ENCODE measurements around the gene SESTD1. TPM values are rescaled to one million over a fixed set of nuclear protein-coding genes. Genes with fewer than 3 reads are reported as not detected.

The SESTD1 gene
- total and polyA plus RNA-seq, 2 experiments from 2014 or later: 12.6 to 21.6 TPM

DNA sequence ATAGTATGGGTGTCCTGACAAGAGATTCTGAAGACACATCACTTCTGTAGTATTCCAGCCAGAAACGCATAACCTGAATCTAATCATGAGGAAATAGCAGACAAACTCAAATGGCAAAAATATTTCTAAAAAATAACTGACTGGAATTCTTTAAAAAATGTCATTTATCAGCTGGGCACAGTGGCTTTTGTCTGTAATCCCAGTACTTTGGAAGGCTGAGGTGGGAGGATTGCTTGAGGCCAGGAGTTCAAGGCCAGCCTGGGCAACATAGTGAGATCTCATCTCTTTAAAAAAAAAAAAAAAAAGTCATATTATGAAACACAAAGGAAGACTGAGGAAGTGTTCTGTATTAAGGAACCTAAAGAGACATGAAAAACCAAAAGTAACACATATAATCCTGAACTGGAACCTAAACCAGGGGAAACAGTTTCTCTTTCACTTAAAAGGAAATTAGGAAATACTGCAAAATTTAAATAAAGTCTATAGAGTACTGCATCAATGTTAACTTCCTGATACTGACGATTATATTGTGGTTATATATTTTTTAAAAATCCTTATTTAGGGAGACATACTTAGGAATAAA, 29.9 kb downstream of the SESTD1 start:
- Histone ChIP-seq H3K36me3 (ENCODE audit: insufficient read depth) (no peaks in the 10 kb centered on the region), H3K4me2 (no peak overlapping the region), H3K27me3 (ENCODE audit: insufficient read depth) (no peaks in the 10 kb centered on the region), H3K4me1 (ENCODE audit: insufficient read depth) (peaks cover 22% of the 10 kb centered on the region), H3K79me2 (replicated peaks; ENCODE audit: insufficient read depth) (peaks cover 33% of the 10 kb centered on the region), H3F3A (replicated peaks; ENCODE audit: low read depth) (no peaks in the 10 kb centered on the region), H2AFZ (no peak overlapping the region), H3K27ac (ENCODE audit: low read depth) (no peak overlapping the region), H4K20me1 (replicated peaks; ENCODE audit: insufficient read depth) (no peaks in the 10 kb centered on the region), H3K4me3 (no peak overlapping the region), H3K9me2 (ENCODE audit: insufficient read depth) (no peaks in the 10 kb centered on the region)
- H3K36me3 Mint-ChIP-seq (ENCODE audit: low read depth): no peaks in the 10 kb centered on the region
- ATAC-seq: no peak
- peaks cover 16% of the 10 kb centered on the region for H3K4me1 Mint-ChIP-seq
- TF ChIP-seq ZNF331 (CRISPR knock-in tag; IDR thresholded peaks at IDR 0.05; ENCODE audit: low read depth) (no peak), ZNF114 (CRISPR knock-in tag; IDR thresholded peaks at IDR 0.05) (no peak), JUNB (IDR thresholded peaks at IDR 0.05; ENCODE audit: unreplicated experiment) (no peak), EZH2phosphoT487 (IDR thresholded peaks at IDR 0.05; ENCODE audit: unreplicated experiment) (no peak), POLR2AphosphoS5 (IDR thresholded peaks at IDR 0.05; ENCODE audit: low read depth) (no peak), CREB1 (CRISPR knock-in tag; IDR thresholded peaks at IDR 0.05; ENCODE audit: low read depth) (no peak), EZH2 (IDR thresholded peaks at IDR 0.05; ENCODE audit: low read depth, unreplicated experiment) (no peak), NANOG (IDR thresholded peaks at IDR 0.05; ENCODE audit: borderline replicate concordance) (no peak), STAT1 (IDR thresholded peaks at IDR 0.05; ENCODE audit: unreplicated experiment) (no peak)
- TF ChIP-seq, protein P1, sequence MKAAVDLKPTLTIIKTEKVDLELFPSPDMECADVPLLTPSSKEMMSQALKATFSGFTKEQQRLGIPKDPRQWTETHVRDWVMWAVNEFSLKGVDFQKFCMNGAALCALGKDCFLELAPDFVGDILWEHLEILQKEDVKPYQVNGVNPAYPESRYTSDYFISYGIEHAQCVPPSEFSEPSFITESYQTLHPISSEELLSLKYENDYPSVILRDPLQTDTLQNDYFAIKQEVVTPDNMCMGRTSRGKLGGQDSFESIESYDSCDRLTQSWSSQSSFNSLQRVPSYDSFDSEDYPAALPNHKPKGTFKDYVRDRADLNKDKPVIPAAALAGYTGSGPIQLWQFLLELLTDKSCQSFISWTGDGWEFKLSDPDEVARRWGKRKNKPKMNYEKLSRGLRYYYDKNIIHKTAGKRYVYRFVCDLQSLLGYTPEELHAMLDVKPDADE (IDR thresholded peaks at IDR 0.05): no peak
- TF ChIP-seq, protein P2, sequence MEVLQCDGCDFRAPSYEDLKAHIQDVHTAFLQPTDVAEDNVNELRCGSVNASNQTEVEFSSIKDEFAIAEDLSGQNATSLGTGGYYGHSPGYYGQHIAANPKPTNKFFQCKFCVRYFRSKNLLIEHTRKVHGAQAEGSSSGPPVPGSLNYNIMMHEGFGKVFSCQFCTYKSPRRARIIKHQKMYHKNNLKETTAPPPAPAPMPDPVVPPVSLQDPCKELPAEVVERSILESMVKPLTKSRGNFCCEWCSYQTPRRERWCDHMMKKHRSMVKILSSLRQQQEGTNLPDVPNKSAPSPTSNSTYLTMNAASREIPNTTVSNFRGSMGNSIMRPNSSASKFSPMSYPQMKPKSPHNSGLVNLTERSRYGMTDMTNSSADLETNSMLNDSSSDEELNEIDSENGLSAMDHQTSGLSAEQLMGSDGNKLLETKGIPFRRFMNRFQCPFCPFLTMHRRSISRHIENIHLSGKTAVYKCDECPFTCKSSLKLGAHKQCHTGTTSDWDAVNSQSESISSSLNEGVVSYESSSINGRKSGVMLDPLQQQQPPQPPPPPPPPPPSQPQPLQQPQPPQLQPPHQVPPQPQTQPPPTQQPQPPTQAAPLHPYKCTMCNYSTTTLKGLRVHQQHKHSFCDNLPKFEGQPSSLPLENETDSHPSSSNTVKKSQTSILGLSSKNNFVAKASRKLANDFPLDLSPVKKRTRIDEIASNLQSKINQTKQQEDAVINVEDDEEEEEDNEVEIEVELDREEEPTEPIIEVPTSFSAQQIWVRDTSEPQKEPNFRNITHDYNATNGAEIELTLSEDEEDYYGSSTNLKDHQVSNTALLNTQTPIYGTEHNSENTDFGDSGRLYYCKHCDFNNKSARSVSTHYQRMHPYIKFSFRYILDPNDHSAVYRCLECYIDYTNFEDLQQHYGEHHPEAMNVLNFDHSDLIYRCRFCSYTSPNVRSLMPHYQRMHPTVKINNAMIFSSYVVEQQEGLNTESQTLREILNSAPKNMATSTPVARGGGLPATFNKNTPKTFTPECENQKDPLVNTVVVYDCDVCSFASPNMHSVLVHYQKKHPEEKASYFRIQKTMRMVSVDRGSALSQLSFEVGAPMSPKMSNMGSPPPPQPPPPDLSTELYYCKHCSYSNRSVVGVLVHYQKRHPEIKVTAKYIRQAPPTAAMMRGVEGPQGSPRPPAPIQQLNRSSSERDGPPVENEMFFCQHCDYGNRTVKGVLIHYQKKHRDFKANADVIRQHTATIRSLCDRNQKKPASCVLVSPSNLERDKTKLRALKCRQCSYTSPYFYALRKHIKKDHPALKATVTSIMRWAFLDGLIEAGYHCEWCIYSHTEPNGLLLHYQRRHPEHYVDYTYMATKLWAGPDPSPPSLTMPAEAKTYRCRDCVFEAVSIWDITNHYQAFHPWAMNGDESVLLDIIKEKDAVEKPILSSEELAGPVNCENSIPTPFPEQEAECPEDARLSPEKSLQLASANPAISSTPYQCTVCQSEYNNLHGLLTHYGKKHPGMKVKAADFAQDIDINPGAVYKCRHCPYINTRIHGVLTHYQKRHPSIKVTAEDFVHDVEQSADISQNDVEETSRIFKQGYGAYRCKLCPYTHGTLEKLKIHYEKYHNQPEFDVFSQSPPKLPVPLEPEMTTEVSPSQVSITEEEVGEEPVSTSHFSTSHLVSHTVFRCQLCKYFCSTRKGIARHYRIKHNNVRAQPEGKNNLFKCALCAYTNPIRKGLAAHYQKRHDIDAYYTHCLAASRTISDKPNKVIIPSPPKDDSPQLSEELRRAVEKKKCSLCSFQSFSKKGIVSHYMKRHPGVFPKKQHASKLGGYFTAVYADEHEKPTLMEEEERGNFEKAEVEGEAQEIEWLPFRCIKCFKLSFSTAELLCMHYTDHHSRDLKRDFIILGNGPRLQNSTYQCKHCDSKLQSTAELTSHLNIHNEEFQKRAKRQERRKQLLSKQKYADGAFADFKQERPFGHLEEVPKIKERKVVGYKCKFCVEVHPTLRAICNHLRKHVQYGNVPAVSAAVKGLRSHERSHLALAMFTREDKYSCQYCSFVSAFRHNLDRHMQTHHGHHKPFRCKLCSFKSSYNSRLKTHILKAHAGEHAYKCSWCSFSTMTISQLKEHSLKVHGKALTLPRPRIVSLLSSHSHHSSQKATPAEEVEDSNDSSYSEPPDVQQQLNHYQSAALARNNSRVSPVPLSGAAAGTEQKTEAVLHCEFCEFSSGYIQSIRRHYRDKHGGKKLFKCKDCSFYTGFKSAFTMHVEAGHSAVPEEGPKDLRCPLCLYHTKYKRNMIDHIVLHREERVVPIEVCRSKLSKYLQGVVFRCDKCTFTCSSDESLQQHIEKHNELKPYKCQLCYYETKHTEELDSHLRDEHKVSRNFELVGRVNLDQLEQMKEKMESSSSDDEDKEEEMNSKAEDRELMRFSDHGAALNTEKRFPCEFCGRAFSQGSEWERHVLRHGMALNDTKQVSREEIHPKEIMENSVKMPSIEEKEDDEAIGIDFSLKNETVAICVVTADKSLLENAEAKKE (CRISPR knock-in tag; IDR thresholded peaks at IDR 0.05): no peak
- TF ChIP-seq, protein P3, sequence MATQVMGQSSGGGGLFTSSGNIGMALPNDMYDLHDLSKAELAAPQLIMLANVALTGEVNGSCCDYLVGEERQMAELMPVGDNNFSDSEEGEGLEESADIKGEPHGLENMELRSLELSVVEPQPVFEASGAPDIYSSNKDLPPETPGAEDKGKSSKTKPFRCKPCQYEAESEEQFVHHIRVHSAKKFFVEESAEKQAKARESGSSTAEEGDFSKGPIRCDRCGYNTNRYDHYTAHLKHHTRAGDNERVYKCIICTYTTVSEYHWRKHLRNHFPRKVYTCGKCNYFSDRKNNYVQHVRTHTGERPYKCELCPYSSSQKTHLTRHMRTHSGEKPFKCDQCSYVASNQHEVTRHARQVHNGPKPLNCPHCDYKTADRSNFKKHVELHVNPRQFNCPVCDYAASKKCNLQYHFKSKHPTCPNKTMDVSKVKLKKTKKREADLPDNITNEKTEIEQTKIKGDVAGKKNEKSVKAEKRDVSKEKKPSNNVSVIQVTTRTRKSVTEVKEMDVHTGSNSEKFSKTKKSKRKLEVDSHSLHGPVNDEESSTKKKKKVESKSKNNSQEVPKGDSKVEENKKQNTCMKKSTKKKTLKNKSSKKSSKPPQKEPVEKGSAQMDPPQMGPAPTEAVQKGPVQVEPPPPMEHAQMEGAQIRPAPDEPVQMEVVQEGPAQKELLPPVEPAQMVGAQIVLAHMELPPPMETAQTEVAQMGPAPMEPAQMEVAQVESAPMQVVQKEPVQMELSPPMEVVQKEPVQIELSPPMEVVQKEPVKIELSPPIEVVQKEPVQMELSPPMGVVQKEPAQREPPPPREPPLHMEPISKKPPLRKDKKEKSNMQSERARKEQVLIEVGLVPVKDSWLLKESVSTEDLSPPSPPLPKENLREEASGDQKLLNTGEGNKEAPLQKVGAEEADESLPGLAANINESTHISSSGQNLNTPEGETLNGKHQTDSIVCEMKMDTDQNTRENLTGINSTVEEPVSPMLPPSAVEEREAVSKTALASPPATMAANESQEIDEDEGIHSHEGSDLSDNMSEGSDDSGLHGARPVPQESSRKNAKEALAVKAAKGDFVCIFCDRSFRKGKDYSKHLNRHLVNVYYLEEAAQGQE (IDR thresholded peaks at IDR 0.05; ENCODE audit: unreplicated experiment): no peak
- TF ChIP-seq, protein P4, sequence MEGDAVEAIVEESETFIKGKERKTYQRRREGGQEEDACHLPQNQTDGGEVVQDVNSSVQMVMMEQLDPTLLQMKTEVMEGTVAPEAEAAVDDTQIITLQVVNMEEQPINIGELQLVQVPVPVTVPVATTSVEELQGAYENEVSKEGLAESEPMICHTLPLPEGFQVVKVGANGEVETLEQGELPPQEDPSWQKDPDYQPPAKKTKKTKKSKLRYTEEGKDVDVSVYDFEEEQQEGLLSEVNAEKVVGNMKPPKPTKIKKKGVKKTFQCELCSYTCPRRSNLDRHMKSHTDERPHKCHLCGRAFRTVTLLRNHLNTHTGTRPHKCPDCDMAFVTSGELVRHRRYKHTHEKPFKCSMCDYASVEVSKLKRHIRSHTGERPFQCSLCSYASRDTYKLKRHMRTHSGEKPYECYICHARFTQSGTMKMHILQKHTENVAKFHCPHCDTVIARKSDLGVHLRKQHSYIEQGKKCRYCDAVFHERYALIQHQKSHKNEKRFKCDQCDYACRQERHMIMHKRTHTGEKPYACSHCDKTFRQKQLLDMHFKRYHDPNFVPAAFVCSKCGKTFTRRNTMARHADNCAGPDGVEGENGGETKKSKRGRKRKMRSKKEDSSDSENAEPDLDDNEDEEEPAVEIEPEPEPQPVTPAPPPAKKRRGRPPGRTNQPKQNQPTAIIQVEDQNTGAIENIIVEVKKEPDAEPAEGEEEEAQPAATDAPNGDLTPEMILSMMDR (conservative IDR thresholded peaks at IDR 0.05; ENCODE audit: low read depth in 2 of 2): no peak
- no peak overlapping the region for H3K27ac Mint-ChIP-seq
- DNase-seq (ENCODE audit: low spot score): no peak
- H3K9me3 Mint-ChIP-seq: no peaks in the 10 kb centered on the region
- H3K4me3 Mint-ChIP-seq: no peak overlapping the region
- no peaks in the 10 kb centered on the region for H3K27me3 Mint-ChIP-seq (ENCODE audit: insufficient read depth, low read depth, poor library complexity)
